ENCODE results near the gene CKM.

GRCh38 chr19:45344621-45345505 is 22.2 kb upstream of the CKM start:
- TF ChIP-seq BMI1 (IDR thresholded peaks at IDR 0.05; ENCODE audit: borderline replicate concordance) (no peak), ZBTB33 (IDR thresholded peaks at IDR 0.05) (no peak), ELK1 (IDR thresholded peaks at IDR 0.05; ENCODE audit: low read depth, low read length) (no peak), CTCF (IDR thresholded peaks at IDR 0.05 in 2 of 3, conservative IDR thresholded peaks at IDR 0.05 in 1 of 3; ENCODE audit: control insufficient read depth in 2 of 3, extremely low read depth in 1 of 3, insufficient read depth in 1 of 3, low read depth in 3 of 3, low read length in 3 of 3) (no peak), POLR2AphosphoS5 (IDR thresholded peaks at IDR 0.05; ENCODE audit: low read length) (no peak), DPF2 (IDR thresholded peaks at IDR 0.05) (no peak), TAF1 (IDR thresholded peaks at IDR 0.05; ENCODE audit: borderline replicate concordance, low read depth, low read length) (no peak), POLR2AphosphoS2 (IDR thresholded peaks at IDR 0.05; ENCODE audit: low read depth, low read length) (no peak)
